Right renal cortex interstitium (tissue), 3 donors: ENCODE data around the gene HNRNPUL1. TPM values are rescaled to one million over a fixed set of nuclear protein-coding genes. Genes with fewer than 3 reads are reported as not detected.
"Not testable (repeated sequence)": the region's sequence is repeated elsewhere in the genome, so short reads cannot be mapped to it uniquely, and the experiment has no call there.

ENCODE experiments used
- DNase-seq, 3 donors: peaks; one replicate each; pipeline ENCODE4 v3.0.0-alpha.2; 2013; ENCODE audit warnings: low read depth in 3 of 3, low spot score in 2 of 3
- polyA plus RNA-seq, 3 donors: library from polyadenylated mRNA; unstranded; fragments of 120-200 nt; gene quantifications; one replicate each; pipeline ENCODE4 v1.2.1, GENCODE V29; 2013; ENCODE audit not compliant: insufficient read length in 3 of 3

The HNRNPUL1 gene
- polyA plus RNA-seq, 3 donors: 197 to 213 (median 202) TPM

DNA sequence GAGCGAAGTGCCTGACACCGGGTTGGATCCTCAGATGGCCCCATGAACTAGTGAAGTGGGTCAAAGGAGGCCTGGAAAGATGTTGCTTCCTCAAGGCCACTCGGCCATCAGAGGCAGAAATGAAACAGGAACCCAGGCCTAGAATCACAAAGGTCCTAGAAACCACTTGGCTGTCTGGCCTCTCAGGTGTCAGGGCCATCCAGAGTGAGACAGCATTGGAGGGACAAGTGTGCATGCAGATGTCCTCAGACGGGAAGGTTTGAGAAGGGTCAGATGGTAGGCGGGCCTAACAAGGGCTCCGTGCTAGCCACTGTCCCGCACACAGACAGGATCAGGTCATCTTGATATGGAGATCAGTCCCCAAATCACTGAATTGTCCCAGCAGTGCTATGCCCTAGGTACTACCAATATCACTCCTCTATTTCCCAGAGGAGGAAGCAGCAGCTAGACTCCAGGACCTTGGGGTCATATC lies 60.1 kb downstream of the HNRNPUL1 start:
- DNase-seq: no peak

DNA sequence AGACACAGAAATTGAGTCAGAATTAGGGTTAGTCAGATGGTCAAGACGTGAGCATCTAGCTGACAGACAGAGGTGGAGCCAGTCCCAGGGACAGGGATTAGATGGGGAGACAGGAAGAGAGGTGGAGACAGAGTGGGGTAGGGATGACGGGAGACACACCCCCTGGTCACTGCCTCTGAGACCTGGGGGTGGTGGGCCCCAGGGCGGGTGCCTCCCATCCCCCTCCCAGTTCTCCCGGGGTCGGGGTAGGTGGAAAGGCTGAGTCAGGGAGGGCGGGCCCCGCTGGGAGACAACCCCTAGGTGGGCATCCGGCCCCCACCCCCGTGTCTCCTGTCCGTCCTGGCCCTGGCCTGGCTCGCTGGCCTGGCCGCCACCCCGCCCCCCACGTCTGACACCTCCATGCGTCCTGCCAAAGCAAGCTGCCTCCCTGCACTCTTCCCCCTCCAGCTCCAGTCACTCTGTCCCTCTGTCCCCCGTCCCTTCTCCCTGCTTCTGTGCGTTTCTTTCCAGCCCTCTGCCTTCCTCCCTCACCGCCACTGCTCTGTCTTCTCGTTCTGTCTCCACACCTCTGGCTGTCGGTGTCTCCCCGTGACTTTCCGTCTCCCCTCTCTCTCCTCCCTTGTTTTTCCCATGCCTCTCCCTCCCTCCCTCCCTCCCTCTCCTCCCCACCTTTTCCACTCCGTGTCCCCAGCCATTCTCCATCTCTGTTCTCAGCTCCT lies 60.9 kb downstream of the HNRNPUL1 start:
- DNase-seq: no peak

DNA sequence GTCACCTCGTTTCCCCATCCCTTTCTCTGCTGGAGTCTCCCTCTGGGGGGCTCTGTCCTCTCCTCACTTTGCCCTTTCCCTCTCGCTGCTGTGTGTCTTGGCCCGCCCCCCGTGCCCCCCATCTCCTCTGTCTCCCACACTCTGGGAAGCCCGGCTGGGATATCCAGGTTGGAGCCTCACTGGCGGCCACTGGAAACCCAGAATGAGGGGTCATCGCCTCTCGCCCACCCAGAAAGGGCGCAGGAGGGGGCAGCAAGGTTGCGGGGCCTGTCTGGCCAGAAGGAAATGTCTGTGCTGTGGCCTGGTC lies 61.4 kb downstream of the HNRNPUL1 start:
- DNase-seq: no peak

DNA sequence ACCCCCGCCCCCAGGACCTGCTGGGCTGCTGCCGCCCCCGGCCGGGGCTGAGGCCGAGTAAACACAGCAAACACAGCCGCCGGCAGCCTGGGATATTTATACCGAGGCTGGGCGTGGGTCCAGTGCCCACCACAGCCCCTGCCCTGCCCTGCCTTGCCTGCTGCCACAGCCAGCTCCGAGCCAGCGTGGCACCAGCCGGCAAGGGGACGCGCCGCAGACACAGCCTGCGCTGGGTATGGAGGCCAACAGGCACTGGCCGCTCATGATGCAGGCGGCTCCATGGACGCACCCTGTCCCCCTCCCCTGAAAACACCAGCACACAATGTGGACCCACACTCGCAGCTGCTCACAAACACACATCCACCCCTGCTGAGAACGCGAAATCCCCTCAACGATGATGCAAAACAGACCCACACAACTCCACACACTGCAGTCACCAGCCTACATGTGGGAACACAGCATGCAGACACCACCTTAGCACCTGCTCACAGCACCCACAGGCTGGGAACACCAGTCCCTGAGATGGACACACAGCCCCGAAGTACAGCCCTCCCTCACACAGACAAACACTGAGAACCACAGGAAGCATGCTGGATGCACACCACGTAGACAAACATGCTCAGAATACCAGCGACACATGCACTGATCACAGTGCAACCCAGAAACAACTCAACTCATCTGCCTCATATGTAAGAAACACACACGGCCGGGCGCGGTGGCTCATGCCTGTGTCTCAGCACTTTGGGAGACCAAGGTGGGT lies 62.0 kb downstream of the HNRNPUL1 start:
- DNase-seq: no peak

DNA sequence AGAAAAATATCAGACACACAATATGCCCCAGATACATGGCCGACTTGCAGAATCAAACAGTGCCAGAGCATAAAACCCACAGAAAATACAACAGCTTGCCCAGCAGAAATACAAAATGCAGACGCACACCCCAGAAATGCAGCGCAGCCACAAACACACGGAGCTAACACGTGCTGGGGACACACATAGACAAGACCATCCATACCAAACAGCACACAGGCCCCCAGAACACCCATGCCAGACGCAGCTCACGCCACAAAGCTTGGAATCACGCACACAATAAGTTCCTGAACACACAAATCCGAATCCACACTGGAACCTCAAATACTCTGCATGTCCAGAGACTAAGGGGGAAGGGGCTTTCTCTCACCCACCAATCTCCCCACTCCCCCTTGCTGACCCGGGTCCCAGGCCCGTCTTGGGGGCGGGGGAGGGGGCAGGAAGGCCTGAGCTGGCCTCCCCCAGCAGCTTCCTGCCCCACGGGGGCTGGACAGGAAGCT lies 63.0 kb downstream of the HNRNPUL1 start:
- no peak for DNase-seq

DNA sequence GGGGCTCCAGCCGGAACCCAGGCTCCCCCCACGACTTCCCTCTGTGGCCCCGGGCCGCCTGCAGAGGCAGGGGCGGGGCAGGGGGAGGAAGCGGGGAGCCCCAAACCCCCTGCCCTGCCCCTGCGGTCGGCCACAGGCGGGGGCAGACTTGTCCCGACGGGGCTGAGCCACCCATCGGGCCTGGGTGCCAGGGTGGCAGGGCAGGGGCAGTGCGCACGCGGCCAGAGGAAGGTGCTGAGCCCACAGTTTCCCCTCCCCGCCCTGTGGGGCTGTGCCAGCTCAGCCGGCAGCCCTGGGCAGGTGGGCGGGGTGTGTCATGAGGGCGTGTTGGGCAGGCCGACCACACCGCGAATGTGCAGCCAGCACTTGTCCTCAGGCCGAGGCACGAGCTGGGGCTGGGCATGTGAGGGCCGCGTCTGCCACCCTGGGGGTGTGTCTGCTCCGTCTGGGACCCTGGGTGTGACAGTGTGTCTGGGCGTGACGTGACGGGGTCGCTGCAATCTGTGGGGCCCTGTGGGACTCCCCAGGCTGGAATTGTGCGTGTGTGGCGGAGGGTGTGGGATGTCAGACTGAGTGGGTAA lies 63.5 kb downstream of the HNRNPUL1 start:
- no peak for DNase-seq

DNA sequence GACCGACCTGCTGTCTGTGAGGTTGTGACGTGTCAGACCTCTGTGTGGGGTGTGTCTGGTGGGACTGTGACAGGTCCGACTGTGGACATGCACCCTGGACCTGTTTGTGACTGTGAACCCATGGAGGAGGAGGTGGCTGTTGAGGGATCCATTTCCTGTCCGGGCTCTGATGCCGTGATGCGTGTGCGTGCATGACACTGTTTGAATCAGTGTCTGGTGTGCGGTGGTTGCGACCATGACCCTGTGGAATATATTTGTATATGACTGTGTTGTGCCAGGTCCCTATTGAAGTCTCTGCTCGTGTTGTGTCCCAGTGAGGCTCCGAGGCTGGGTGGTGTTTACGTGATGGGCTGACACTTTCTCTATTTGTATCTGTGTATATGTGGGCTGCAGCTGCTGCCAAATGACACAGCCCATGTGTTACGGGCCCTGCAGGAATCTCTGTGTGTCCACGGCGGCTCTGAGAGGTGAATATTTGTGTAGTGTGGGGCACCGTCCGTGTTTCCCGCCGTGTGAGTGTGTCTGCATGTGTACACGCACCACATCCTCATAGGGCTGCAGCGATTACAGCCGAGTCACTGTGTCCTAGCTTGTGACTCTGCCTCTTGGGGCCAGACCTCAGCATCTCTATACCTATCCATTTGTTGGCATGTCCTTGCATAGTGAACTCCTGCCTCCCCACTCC lies 64.1 kb downstream of the HNRNPUL1 start:
- DNase-seq: no peak

DNA sequence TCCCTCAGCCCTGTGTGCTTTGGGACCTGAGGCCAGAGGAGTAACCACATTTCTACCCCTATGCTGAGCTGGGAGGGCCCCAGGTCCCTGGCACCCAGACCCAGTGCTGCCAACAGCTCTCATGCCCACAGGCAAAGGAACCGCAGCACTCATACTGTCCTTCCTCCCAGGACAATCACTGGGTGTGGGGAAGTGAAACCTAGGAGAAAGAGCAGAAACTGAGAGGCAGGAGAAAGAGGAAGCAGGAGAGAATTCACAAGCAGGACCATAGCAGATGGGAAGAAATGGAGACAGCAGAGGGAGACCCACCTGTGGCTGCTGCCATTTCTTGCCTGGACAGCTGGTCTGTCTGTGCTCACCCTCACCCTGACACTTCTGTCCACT lies 64.7 kb downstream of the HNRNPUL1 start:
- no peak for DNase-seq

DNA sequence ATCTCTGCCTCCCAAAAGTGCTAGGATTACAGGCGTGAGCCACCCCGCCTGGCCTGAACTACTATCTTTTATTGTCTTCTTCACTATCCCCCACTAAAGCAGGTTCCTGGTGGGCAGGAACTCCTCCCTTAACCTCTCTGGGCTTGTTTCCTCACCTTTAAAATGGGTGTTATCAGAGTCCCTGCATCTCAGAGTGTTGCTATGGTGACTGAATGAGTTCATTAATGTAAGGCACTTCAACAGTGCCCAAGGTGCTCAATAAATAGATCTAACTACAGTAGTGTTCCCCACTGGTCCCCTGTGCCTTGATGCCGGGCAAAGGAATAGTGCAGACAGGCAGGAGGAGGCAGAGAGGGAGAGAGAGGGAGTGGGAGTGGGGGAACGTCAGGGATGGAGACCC lies 66.3 kb downstream of the HNRNPUL1 start:
- no peak for DNase-seq

DNA sequence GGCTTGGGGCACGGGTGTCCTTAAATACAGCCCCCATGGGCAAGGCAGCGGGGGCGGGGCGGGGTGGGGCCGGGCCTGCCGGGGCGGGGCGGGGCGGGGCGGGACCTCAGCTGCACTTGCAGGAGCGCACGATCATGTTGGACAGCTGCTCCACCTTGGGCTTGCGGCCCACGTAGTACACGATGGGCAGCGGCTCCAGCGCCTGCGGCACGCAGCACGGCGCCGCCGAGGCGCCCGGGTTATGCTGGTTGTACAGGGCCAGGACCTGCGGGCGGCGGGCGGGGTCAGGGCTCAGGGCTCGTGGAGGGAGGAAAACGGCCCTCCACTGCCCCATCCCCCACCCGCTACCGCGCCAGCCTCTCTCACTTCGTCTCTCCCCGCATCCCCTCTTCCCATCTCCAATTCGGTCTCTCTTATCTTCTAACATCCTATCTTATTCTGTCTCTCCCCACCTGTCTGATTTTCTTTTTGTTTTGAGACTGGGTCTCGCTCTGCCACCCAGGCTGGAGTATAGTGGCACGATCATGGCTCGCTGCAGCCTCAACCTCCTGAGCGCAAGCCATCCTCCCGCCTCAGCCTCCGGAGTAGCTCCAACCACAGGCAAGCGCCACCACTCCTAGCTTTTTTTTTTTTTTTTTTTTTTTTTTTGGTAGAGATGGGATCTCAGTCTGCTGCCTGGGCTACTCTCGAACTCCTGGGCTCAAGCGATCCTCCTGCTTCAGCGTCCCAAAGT lies 66.9 kb downstream of the HNRNPUL1 start:
- DNase-seq: no peak

DNA sequence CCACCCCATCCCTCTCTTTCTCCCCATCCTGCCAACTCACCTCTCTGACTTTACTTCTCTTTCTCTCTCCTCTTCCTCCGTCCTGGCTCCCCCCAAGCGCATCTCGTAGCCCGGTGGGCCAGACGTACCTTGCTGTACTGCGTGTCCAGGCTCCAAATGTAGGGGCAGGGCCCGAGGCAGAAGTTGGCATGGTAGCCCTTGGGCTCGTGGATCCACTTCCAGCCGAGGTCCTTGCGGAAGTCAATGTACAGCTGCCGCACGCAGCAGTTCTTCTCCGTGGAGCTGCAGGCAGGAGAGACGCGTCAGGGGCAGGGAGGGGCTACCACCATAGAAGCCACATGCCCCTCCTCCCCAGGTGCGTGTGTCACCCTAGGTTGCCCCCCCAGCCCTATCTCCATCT lies 67.8 kb downstream of the HNRNPUL1 start:
- DNase-seq: no peak

DNA sequence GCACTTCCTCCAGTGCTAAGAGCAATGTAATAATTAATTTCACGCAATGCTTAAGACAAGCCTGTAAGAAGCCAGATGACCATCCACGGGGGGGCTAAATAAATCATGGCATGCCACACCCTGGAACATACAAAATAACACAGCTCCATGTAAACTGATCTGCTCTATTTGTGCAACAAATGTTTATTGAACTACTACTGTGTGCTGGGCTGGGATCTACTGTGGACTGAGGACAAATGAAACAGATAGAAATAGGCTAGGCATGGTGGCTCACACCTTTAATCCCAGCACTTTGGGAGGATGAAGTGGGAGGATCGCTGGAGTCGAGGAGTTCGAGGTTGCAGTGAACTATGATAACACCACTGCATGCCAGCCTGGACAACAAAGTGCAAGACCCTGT lies 68.3 kb downstream of the HNRNPUL1 start:
- DNase-seq: no peak

DNA sequence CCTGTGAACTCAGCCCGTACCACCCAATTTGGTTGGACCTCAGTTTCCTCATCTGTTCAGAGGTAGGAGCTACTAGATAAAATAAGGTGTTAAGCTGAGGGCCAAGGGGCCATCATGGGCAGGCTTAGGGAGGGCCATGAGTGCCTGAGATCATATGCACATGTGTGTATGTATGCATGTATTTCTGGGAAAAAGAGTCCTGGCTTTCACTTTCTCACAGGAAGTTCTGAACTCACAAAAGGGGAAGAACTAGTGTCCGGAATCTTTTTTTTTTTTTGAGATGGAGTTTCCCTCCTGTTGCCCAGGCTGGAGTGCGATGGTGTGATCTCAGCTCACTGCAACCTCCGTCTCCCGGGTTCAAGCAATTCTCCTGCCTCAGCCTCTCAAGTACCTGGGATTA lies 70.6 kb downstream of the HNRNPUL1 start:
- no peak for DNase-seq

DNA sequence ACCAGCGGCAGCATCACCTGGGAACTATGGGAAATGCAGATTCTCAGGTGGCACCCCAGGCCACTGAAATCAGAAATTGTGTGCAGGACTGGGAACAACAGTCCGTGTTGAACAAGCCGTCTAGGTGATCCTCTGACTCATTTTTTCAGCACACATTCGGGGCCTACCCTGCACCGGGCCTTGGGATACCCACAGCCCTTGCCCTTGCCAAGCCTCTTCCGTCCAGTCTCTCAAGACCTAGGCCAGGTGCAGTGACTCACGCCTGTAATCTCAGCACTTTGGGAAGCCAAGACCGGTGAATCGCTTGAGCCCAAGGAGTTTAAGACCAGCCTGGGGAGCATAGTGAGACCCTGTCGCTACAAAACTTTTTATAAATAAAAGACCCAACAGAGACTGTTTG lies 71.3 kb downstream of the HNRNPUL1 start:
- no peak for DNase-seq

DNA sequence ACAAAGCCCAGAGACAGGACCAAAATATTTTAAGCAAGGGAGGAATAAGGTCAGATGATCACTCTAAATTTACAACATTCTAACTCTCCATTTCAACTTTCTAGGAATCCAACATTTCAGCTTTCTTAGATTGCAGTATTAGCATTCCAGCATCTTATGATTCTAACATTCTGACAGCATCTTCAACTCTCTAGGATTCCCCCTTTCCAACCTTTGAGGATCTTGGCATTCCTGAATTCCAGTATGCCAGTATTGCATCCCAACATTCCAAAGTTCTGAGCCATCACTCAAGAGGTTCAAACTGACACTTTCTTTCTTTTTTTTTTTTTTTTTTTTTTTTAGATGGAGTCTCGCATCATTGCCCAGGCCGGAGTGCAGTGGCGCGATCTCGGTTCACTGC lies 75.8 kb downstream of the HNRNPUL1 start:
- DNase-seq: no peak

DNA sequence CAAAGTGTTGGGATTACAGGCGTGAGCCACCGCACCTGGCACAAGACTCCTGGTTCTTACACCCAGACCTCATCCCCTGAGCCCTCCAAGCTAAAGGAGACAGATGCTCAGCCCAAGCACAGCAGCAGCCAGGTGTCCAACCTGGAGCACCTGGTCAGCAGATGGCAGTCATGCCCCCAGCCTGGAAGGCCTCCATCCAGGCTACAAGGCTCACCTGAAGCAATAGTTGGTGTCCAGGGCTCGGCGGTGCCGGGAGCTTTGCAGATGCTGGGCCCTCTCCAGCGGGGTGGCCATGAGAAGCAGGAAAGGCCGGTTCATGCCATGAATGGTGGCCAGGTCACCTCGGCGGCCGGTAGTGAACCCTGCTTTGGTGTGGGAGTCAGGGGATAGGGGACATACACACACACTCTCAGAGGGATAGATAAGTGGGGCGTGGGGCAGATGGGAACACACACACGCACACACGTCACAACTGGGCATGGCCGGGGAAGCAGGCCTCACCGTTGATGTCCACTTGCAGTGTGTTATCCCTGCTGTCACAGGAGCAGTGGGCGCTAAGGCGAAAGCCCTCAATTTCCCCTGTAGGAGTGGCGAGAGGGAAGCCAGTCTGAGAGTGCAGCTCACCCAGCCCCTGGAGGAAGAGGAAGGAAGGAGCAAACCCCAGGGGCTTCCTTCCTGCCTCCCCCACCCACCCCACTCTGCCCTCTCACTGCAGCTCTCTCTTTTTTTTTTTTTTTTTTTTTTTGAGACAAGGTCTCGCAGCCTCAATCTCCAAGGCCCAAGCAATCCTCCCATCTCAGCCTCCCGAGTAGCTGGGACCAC lies 77.7 kb downstream of the HNRNPUL1 start:
- no peak for DNase-seq

DNA sequence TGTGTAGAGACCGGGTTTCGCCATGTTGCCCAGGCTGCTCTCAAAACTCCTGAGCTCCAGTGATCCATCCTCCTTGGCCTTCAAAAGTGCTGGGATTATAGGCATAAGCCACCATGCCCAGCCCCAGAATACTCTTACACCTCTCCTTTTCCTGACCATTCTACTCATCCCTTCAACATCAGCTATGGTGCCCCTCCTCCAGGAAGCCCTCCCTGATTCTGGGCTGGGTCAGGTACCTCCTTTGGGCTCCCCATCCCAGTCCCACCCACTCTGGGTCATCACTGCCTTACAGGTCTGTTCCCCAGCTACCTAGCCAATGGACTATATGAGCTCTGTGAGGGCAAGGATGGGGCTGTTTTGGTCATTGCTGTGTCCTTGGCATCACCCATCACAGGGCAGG lies 80.0 kb downstream of the HNRNPUL1 start:
- no peak for DNase-seq

DNA sequence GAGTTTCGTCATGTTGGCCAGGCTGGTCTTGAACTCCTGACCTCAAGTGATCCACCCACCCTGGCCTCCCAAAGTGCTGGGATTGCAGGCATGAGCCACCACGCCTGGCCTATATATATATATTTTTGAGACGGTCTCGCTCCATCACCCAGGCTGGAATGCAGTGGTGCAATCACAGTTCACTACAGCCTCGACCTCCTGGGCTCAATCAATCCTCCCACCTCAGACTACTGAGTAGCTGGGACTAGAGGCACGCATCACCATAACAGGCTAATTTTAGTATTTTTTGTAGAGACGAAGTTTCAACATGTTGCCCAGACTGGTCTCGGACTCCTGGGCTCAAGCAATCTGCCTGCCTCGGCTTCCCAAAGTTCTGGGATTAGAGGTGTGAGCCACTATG lies 82.7 kb downstream of the HNRNPUL1 start:
- DNase-seq: not testable (repeated sequence)

DNA sequence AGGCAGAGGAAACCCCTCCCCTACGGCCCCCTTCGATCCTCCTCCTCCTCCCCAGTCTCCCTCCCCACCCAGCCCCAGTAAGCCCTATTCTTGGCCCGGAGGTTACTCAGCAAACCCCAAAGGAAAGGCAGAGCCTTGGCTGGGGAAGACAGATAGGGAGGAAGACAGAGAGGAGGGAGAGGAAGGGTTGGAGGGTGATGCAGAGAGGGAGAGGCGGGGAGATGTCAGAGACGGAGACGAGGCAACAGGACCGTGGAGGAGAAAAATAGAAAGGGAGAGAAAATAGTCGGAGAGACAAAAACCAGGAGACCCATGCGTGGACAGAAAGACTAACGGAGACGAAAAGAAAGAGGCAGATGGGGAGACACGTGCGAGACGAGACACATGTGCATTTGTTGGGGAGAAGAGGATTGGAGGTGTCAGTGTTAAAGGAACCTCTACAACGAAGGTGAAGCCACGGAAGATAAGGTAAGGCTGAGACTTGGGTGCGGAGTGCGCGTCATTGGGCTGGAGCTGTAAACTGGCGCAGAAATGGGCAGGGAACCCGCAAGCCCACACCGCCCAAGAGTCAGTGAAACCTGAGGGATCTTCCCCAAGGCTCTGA lies 86.7 kb downstream of the HNRNPUL1 start:
- no peak for DNase-seq
